Activated T-cell treated with anti-CD3 and anti-CD28 coated beads for 1 hour (primary cell): ENCODE data around the gene OGFRL1.

Experiments used
- DNase-seq: peaks from one replicate; pipeline ENCODE4 v3.0.0-alpha.2; 2020; ENCODE audit warnings: low read depth

OGFRL1 gene

GRCh38 chr6:71334768-71335167 is 46.2 kb downstream of the OGFRL1 start:
- no peak for DNase-seq

GRCh38 chr6:71335544-71335943 is 46.9 kb downstream of the OGFRL1 start:
- no peak for DNase-seq

GRCh38 chr6:71336901-71337300 is 48.3 kb downstream of the OGFRL1 start:
- no peak for DNase-seq

GRCh38 chr6:71338540-71339316 is 50.1 kb downstream of the OGFRL1 start:
- DNase-seq = no peak

GRCh38 chr6:71342772-71343171 is 54.2 kb downstream of the OGFRL1 start:
- no peak for DNase-seq

- no peak for DNase-seq
Measured at GRCh38 chr6:71345476-71346333, 57.1 kb downstream of the OGFRL1 start.

- no peak for DNase-seq
Measured at GRCh38 chr6:71346334-71346694, 57.7 kb downstream of the OGFRL1 start.

GRCh38 chr6:71347119-71347518 is 58.5 kb downstream of the OGFRL1 start:
- no peak for DNase-seq

GRCh38 chr6:71349395-71349794 is 60.8 kb downstream of the OGFRL1 start:
- no peak for DNase-seq

GRCh38 chr6:71349976-71350615 is 61.5 kb downstream of the OGFRL1 start:
- DNase-seq = no peak

GRCh38 chr6:71351190-71351589 is 62.6 kb downstream of the OGFRL1 start:
- DNase-seq = no peak
